ENCODE results near the gene HBB.

DNA sequence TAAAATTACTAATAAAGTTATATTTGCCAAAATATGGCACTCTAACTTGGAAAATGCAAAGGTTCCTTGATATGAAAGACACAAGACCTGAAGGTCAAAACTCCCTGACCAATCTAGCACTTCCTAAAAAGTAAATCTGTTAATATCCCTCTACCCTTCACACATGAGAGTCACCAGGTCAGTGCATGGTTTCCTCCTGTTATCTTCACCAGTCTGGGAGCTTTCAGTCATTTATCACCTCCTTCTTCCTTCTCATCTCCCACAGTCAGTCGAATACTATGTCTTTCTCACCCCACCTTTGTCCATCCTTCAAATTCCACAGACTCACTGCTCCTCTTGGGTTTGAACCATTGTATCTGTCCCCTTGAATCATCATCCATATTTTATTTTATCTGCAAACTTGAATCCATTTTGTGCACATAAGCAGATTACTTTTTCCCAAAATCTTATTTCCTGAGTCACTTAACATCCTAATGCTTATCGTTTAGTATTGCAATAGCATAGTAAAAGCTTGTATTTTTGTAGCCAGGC lies 40.2 kb upstream of the HBB start:
- TF ChIP-seq, protein P1, sequence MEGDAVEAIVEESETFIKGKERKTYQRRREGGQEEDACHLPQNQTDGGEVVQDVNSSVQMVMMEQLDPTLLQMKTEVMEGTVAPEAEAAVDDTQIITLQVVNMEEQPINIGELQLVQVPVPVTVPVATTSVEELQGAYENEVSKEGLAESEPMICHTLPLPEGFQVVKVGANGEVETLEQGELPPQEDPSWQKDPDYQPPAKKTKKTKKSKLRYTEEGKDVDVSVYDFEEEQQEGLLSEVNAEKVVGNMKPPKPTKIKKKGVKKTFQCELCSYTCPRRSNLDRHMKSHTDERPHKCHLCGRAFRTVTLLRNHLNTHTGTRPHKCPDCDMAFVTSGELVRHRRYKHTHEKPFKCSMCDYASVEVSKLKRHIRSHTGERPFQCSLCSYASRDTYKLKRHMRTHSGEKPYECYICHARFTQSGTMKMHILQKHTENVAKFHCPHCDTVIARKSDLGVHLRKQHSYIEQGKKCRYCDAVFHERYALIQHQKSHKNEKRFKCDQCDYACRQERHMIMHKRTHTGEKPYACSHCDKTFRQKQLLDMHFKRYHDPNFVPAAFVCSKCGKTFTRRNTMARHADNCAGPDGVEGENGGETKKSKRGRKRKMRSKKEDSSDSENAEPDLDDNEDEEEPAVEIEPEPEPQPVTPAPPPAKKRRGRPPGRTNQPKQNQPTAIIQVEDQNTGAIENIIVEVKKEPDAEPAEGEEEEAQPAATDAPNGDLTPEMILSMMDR (conservative IDR thresholded peaks at IDR 0.05 in 1 of 2, IDR thresholded peaks at IDR 0.05 in 1 of 2; ENCODE audit: low read depth in 1 of 2, low read length in 2 of 2) = no peak
- TF ChIP-seq EZH2 (IDR thresholded peaks at IDR 0.05; ENCODE audit: low read length, missing control alignments) = no peak

All from fibroblast of lung (primary cell).